SK-N-SH treated with all-trans-retinoic acid at 6 μM for 48 hours (cell line): ENCODE measurements around the gene KIAA0513.

Experiments
- ATAC-seq: fragments of 200-7000 bp; cut with Tn5 transposase; 3 replicates; pipeline ENCODE4 v1.9.1; 2020; ENCODE audit warnings: mild to moderate bottlenecking, moderate library complexity
- ARNTL ChIP-seq: fragments of 450-650 bp; formaldehyde crosslinking; IDR thresholded peaks from 2 replicates; pipeline ENCODE4 v1.5.0; 2020; ENCODE audit warnings: low read depth, mild to moderate bottlenecking, moderate library complexity, borderline replicate concordance
- BACH2 ChIP-seq: fragments of 250-450 bp; sonication (Bioruptor Pico); IDR thresholded peaks from 2 replicates; pipeline ENCODE4 v1.9.0; 2021; ENCODE audit warnings: mild to moderate bottlenecking, borderline replicate concordance
- CREB5 ChIP-seq: fragments of 250-450 bp; sonication (Bioruptor Pico); IDR thresholded peaks from 2 replicates; pipeline ENCODE4 v1.5.1; 2020; ENCODE audit warnings: low read depth, mild to moderate bottlenecking, moderate library complexity
- CSDC2 ChIP-seq: fragments of 250-450 bp; sonication (Bioruptor Pico); IDR thresholded peaks from 2 replicates; pipeline ENCODE4 v1.5.0; 2020; ENCODE audit warnings: mild to moderate bottlenecking, moderate library complexity
- CSRNP3 ChIP-seq: fragments of 250-450 bp; sonication (Bioruptor Pico); IDR thresholded peaks from 2 replicates; pipeline ENCODE4 v1.5.1; 2021; ENCODE audit warnings: mild to moderate bottlenecking, moderate library complexity
- ESRRG ChIP-seq: fragments of 250-450 bp; sonication (Bioruptor Pico); IDR thresholded peaks from 2 replicates; pipeline ENCODE4 v1.6.1; 2021; ENCODE audit warnings: mild to moderate bottlenecking
- GLIS3 ChIP-seq: fragments of 250-450 bp; sonication (Bioruptor Pico); IDR thresholded peaks from 2 replicates; pipeline ENCODE4 v1.5.0; 2020; ENCODE audit warnings: mild to moderate bottlenecking, moderate library complexity
- ISL1 ChIP-seq: fragments of 250-450 bp; sonication (Bioruptor Pico); IDR thresholded peaks from 2 replicates; pipeline ENCODE4 v2.1.2; 2022; ENCODE audit warnings: mild to moderate bottlenecking, moderate library complexity
- OSR1 ChIP-seq: fragments of 250-450 bp; sonication (Bioruptor Pico); IDR thresholded peaks from 2 replicates; pipeline ENCODE4 v1.8.0; 2022; ENCODE audit warnings: moderate library complexity, mild to moderate bottlenecking, inconsistent platforms
- PATZ1 ChIP-seq: fragments of 250-450 bp; sonication (Bioruptor Pico); IDR thresholded peaks from 2 replicates; pipeline ENCODE4 v1.8.0; 2020; ENCODE audit warnings: mild to moderate bottlenecking, moderate library complexity, borderline replicate concordance
- PPARA ChIP-seq: fragments of 250-450 bp; sonication (Bioruptor Pico); IDR thresholded peaks from 2 replicates; pipeline ENCODE4 v1.5.0; 2020; ENCODE audit warnings: mild to moderate bottlenecking, borderline replicate concordance
- RARB ChIP-seq: fragments of 250-450 bp; sonication (Bioruptor Pico); IDR thresholded peaks from 2 replicates; pipeline ENCODE4 v1.8.0; 2021; ENCODE audit warnings: mild to moderate bottlenecking, moderate library complexity
- SNAI2 ChIP-seq: fragments of 250-450 bp; sonication (Bioruptor Pico); IDR thresholded peaks from 2 replicates; pipeline ENCODE4 v1.5.0; 2020; ENCODE audit warnings: mild to moderate bottlenecking, moderate library complexity
- TCF4 ChIP-seq: fragments of 250-450 bp; sonication (Bioruptor Pico); IDR thresholded peaks from 2 replicates; pipeline ENCODE4 v1.8.0; 2021; ENCODE audit warnings: mild to moderate bottlenecking, moderate library complexity, borderline replicate concordance
- TOX ChIP-seq: fragments of 250-450 bp; sonication (Bioruptor Pico); IDR thresholded peaks from 2 replicates; pipeline ENCODE4 v1.8.0; 2021; ENCODE audit warnings: mild to moderate bottlenecking, moderate library complexity, borderline replicate concordance
- TSHZ2 ChIP-seq: fragments of 250-450 bp; sonication (Bioruptor Pico); IDR thresholded peaks from 2 replicates; pipeline ENCODE4 v1.5.0; 2020; ENCODE audit warnings: mild to moderate bottlenecking, moderate library complexity
- ZC3H10 ChIP-seq: fragments of 250-450 bp; sonication (Bioruptor Pico); IDR thresholded peaks from 2 replicates; pipeline ENCODE4 v1.5.1; 2021; ENCODE audit warnings: mild to moderate bottlenecking, moderate library complexity
- ZFP3 ChIP-seq: fragments of 250-450 bp; sonication (Bioruptor Pico); IDR thresholded peaks from 2 replicates; pipeline ENCODE4 v1.5.0; 2020; ENCODE audit warnings: mild to moderate bottlenecking, moderate library complexity
- ZFP30 ChIP-seq: fragments of 450-650 bp; formaldehyde crosslinking; IDR thresholded peaks from 2 replicates; pipeline ENCODE4 v1.5.0; 2022; ENCODE audit warnings: mild to moderate bottlenecking, moderate library complexity
- ZNF565 ChIP-seq: fragments of 450-650 bp; formaldehyde crosslinking; conservative IDR thresholded peaks from 2 replicates; pipeline ENCODE4 v1.5.0; 2020; ENCODE audit warnings: low read depth, mild to moderate bottlenecking, moderate library complexity
- ZNF70 ChIP-seq: fragments of 450-650 bp; formaldehyde crosslinking; IDR thresholded peaks from 2 replicates; pipeline ENCODE4 v1.5.0; 2020; ENCODE audit warnings: mild to moderate bottlenecking, moderate library complexity
- ZNF8 ChIP-seq: fragments of 450-650 bp; formaldehyde crosslinking; IDR thresholded peaks from 2 replicates; pipeline ENCODE4 v1.5.0; 2020; ENCODE audit warnings: mild to moderate bottlenecking, moderate library complexity
- TF ChIP-seq, protein P1 (sequence below): fragments of 250-450 bp; sonication (Bioruptor Pico); IDR thresholded peaks from 2 replicates; pipeline ENCODE4 v1.8.0; 2021; ENCODE audit warnings: low read depth, mild to moderate bottlenecking, moderate library complexity, borderline replicate concordance

Gene KIAA0513

GRCh38 chr16:85093705-85094104 is 66.1 kb downstream of the KIAA0513 start:
- TF ChIP-seq TOX (CRISPR knock-in tag) (no peak), ZNF70 (CRISPR knock-in tag) (no peak), PATZ1 (no peak), ZNF8 (no peak), RARB (CRISPR knock-in tag) (no peak), PPARA (no peak), SNAI2 (CRISPR knock-in tag) (no peak), ARNTL (no peak), BACH2 (CRISPR knock-in tag) (no peak)
- ATAC-seq: no peak

- TF ChIP-seq ESRRG (CRISPR knock-in tag) (no peak), ISL1 (no peak), ZFP30 (no peak), CSRNP3 (CRISPR knock-in tag) (no peak), ZFP3 (no peak), ZNF70 (CRISPR knock-in tag) (no peak), ZNF565 (CRISPR knock-in tag) (no peak)
- TF ChIP-seq, all 23 proteins: peak for 0
- ATAC-seq: no peak
Observed at GRCh38 chr16:85094176-85094805, 66.7 kb downstream of the KIAA0513 start.

- TF ChIP-seq RARB (CRISPR knock-in tag) (no peak), PATZ1 (no peak), CREB5 (CRISPR knock-in tag) (no peak), BACH2 (CRISPR knock-in tag) (no peak), CSDC2 (CRISPR knock-in tag) (no peak), GLIS3 (CRISPR knock-in tag) (no peak), ARNTL (no peak), ZNF565 (CRISPR knock-in tag) (no peak)
- TF ChIP-seq, protein P1, sequence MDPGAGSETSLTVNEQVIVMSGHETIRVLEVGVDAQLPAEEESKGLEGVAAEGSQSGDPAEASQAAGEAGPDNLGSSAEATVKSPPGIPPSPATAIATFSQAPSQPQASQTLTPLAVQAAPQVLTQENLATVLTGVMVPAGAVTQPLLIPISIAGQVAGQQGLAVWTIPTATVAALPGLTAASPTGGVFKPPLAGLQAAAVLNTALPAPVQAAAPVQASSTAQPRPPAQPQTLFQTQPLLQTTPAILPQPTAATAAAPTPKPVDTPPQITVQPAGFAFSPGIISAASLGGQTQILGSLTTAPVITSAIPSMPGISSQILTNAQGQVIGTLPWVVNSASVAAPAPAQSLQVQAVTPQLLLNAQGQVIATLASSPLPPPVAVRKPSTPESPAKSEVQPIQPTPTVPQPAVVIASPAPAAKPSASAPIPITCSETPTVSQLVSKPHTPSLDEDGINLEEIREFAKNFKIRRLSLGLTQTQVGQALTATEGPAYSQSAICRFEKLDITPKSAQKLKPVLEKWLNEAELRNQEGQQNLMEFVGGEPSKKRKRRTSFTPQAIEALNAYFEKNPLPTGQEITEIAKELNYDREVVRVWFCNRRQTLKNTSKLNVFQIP (CRISPR knock-in tag): no peak
- no peak for ATAC-seq
Observed at GRCh38 chr16:85094812-85095211, 67.2 kb downstream of the KIAA0513 start.

DNA sequence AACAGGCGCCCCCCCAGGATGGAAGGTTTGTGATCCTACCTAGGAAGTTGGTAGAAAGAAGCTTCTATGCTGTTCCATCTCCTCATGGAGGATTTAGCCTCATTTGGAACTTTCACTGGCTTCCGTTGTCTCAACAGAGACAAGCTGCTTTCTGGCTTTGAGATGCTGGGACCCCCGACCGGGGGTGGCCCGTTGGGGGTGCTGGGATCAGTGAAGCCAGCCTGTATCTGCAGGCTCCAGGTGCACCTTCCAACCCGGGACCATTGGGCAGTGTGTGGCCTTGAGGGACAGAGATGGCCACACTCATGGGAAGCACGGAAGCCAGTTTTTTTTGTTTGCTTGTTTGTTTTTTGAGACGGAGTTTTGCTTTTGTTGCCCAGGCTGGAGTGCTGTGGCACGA is 69.3 kb downstream of the KIAA0513 start:
- TF ChIP-seq TCF4 (CRISPR knock-in tag) (no peak), PATZ1 (no peak), ZFP3 (no peak), RARB (CRISPR knock-in tag) (no peak), BACH2 (CRISPR knock-in tag) (no peak), OSR1 (CRISPR knock-in tag) (no peak), GLIS3 (CRISPR knock-in tag) (no peak), TSHZ2 (no peak), ZC3H10 (no peak), CREB5 (CRISPR knock-in tag) (no peak)
- ATAC-seq: no peak
